Kidney (tissue), 14 donors: ENCODE data around the gene TMEM263. TPM values are rescaled to one million over a fixed set of nuclear protein-coding genes. Genes with fewer than 3 reads are reported as not detected.

Experiments
- DNase-seq, 5 donors: peaks; one replicate each; pipeline ENCODE4 v3.0.0-alpha.2; 2013 to 2020
- FAIRE-seq: peaks from 2 replicates; lab custom pipeline; 2012; peaks lifted over from hg19 to GRCh38; lab: Jason Lieb, UNC
- H3K27ac ChIP-seq, 2 donors: one replicate each; pipeline ENCODE4 v1.7.0; 2013; ENCODE audit warnings: low read depth in 2 of 2, low read length in 2 of 2, inconsistent platforms in 1 of 2
- H3K27me3 ChIP-seq: one replicate; pipeline ENCODE4 v1.7.1; 2013; ENCODE audit warnings: low read length, inconsistent platforms; ENCODE audit not compliant: control insufficient read depth, insufficient read depth
- H3K36me3 ChIP-seq, 3 donors: one replicate each; pipeline versions ENCODE4 v1.7.0 to v1.7.1; 2013; ENCODE audit warnings: low read length in 3 of 3, control low read depth in 1 of 3, inconsistent platforms in 1 of 3; ENCODE audit not compliant: insufficient read depth in 3 of 3, control insufficient read depth in 2 of 3
- H3K4me1 ChIP-seq, 3 donors: one replicate each; pipeline versions ENCODE4 v1.7.0 to v1.7.1; 2013; ENCODE audit warnings: low read length in 3 of 3, inconsistent platforms in 1 of 3, low read depth in 1 of 3; ENCODE audit not compliant: control insufficient read depth in 2 of 3, insufficient read depth in 2 of 3
- H3K4me3 ChIP-seq, 3 donors: one replicate each; pipeline versions ENCODE4 v1.7.0 to v1.8.1; 2013; ENCODE audit warnings: low read length in 3 of 3, control low read depth in 1 of 3, inconsistent platforms in 1 of 3
- H3K9ac ChIP-seq, 3 donors: one replicate each; pipeline versions ENCODE4 v1.7.0 to v1.7.1; 2013; ENCODE audit warnings: low read length in 3 of 3, control low read depth in 1 of 3, inconsistent platforms in 1 of 3
- H3K9me3 ChIP-seq, 3 donors: one replicate each; pipeline versions ENCODE4 v1.7.0 to v1.7.1; 2013; ENCODE audit warnings: low read length in 3 of 3, control low read depth in 1 of 3, inconsistent platforms in 1 of 3; ENCODE audit not compliant: control insufficient read depth in 2 of 3, insufficient read depth in 1 of 3
- intact Hi-C: fragments of 100-400 bp; cut with DNase I; formaldehyde crosslinking; loops from one replicate; pipeline ENCODE4 v1.11.1; 2022
- polyA plus RNA-seq: library from polyadenylated mRNA; stranded (reverse); fragments of 350-450 nt; fragmentation: Illumina TruSeq; extraction: RNeasy Lipid Tissue Mini Kit (QIAGEN cat#74804); gene quantifications from one replicate; pipeline ENCODE4 v1.2.3, GENCODE V29; 2014; ENCODE audit warnings: low read depth, low replicate concordance; ENCODE audit not compliant: insufficient read depth
- total RNA-seq: library from RNA; stranded (reverse); fragmentation: NEBNext Ultra II Directional; extraction: Animal tissue kit (Norgen Biotek cat#: 25700); gene quantifications from one replicate; pipeline ENCODE4 v1.2.1, GENCODE V29; 2021
- TF ChIP-seq, protein P1 (sequence below): IDR thresholded peaks from 3 replicates; pipeline ENCODE4 v1.5.1; 2012; ENCODE audit warnings: mild to moderate bottlenecking, moderate library complexity, borderline replicate concordance; ENCODE audit not compliant: insufficient read depth; ENCODE audit errors: extremely low read depth
- donor health status: control.
- donor health status: control.
- donor health status: control.
- donor health status: control.
- donor health status: control.
- donor health status: DM: yes; HTN: yes; CAD: no.
- donor health status: Normal renal cell carcinoma (clear cell type).

The TMEM263 gene
- total and polyA plus RNA-seq, 2 donors from 2014 or later: 28.7 to 43.1 TPM

DNA sequence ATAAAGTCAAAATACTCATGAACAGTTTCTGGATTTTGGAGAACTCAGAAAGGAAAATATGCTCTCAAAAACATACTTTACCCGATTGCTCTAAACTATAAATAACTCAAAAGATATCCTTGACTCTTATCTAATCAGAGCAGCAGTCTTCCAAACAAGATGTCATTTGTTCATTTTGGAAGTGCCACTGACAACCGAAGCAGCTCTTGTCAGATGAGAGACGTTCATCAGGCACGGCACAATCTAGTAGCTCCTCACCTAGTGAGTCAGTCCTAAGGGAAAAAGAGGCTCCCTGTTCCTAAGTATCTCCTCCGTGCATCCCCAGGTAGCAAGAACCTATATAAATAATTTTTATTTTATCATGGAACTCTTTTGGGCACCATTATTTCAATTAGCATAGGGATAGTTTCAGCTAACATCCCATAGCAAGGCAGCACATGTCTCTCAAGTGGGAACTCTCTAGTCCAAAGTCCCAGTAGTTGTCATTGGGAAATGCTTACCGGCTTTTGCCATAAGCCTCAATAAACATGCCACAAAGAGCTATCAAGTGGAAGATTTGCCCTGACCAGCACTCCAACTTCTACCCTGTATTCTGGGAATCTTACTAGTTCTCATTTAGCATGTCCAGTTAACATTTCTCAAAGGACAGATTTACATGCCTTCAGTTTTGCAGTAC lies 14.1 kb upstream of the TMEM263 start:
- no peaks in the 10 kb centered on the region for H3K27me3 ChIP-seq
- no peak overlapping the region for H3K9ac ChIP-seq
- DNase-seq (no peak), FAIRE-seq (no peak)
- no peaks in the 10 kb centered on the region for H3K36me3 ChIP-seq
- H3K4me3 ChIP-seq: no peak overlapping the region
- H3K27ac ChIP-seq: no peak overlapping the region
- intact Hi-C loops: no loop called here
- no peaks in the 10 kb centered on the region for H3K9me3 ChIP-seq
- TF ChIP-seq, protein P1, sequence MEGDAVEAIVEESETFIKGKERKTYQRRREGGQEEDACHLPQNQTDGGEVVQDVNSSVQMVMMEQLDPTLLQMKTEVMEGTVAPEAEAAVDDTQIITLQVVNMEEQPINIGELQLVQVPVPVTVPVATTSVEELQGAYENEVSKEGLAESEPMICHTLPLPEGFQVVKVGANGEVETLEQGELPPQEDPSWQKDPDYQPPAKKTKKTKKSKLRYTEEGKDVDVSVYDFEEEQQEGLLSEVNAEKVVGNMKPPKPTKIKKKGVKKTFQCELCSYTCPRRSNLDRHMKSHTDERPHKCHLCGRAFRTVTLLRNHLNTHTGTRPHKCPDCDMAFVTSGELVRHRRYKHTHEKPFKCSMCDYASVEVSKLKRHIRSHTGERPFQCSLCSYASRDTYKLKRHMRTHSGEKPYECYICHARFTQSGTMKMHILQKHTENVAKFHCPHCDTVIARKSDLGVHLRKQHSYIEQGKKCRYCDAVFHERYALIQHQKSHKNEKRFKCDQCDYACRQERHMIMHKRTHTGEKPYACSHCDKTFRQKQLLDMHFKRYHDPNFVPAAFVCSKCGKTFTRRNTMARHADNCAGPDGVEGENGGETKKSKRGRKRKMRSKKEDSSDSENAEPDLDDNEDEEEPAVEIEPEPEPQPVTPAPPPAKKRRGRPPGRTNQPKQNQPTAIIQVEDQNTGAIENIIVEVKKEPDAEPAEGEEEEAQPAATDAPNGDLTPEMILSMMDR: no peak
- H3K4me1 ChIP-seq: peaks cover 0 to 4% (median 0%) of the 10 kb centered on the region in 3 donors

DNA sequence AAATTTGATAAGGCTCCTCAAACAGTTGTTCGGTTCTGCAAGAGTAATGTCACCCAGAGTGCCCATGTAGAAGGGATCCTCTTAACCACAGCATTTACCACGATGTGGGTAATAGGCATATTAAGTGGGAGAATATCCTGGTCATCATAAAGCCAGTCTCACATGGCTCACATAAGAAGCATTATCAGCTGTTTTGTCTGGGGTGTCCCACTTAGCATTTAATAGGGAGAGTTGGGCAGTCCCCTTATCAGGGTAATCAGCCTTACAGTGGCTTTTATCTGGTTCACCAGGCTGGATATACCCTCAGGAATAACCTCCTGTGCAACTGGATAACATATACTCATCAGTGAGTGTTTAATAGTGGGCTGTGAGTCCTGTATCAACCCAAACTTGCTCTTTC lies 12.9 kb upstream of the TMEM263 start:
- TF ChIP-seq, protein P1: no peak
- H3K36me3 ChIP-seq: no peaks in the 10 kb centered on the region
- DNase-seq: no peak
- no peak for FAIRE-seq
- intact Hi-C loops: no loop called here
- no peaks in the 10 kb centered on the region for H3K27me3 ChIP-seq
- H3K4me1 ChIP-seq: peaks cover 0 to 11% (median 2%) of the 10 kb centered on the region in 3 donors
- no peaks in the 10 kb centered on the region for H3K9me3 ChIP-seq
- H3K9ac ChIP-seq: no peak overlapping the region
- H3K27ac ChIP-seq: no peak overlapping the region
- H3K4me3 ChIP-seq: no peak overlapping the region

DNA sequence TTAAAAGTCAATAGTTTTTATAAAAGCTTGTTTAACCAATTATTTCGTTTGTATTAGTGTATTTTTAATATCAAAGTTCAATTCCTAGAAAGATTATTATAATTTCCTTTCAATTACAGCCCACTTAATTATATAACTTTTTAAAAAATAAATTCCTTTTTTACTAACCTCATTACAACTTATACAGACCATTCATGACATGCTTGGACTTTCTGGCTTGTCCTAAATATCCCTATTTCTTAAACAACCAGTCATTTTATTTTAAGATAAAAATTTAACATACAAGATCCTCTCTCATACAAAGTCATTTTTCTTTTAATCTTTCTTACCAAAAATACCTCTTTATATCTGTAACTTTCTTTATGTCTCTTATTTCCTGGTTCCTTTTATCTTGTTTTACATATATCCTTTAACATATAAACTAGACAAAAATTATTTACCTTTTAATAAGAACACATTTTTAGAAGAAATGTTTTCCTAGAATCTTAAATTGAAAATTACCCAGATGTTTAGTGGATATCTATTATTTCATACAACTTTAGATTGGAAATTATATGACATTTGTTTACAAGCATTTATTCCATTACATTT lies 10.4 kb upstream of the TMEM263 start:
- Histone ChIP-seq H3K36me3 (no peaks in the 10 kb centered on the region), H3K4me3 (no peak overlapping the region), H3K4me1 (peaks cover 0 to 11% (median 6%) of the 10 kb centered on the region in 3 donors), H3K9me3 (no peaks in the 10 kb centered on the region), H3K27ac (no peak overlapping the region), H3K9ac (no peak overlapping the region), H3K27me3 (no peaks in the 10 kb centered on the region)
- peak; percentile 89 for FAIRE-seq
- DNase-seq: no peak
- intact Hi-C loops: no loop called here
- TF ChIP-seq, protein P1: no peak
